Mononuclear cell (primary cell): ENCODE results near the gene DNAAF8. TPM values are rescaled to one million over a fixed set of nuclear protein-coding genes. Genes with fewer than 3 reads are reported as not detected.

Experiments
- H3K27me3 ChIP-seq: 2 replicates; pipeline ENCODE4 v1.6.0; 2011; ENCODE audit warnings: low read length, control low read depth; ENCODE audit not compliant: insufficient read depth
- H3K4me1 ChIP-seq: 2 replicates; pipeline ENCODE4 v1.5.1; 2011; ENCODE audit warnings: mild to moderate bottlenecking, low read length, control low read depth; ENCODE audit not compliant: insufficient read depth
- H3K4me3 ChIP-seq: 2 replicates; pipeline ENCODE4 v1.5.1; 2011; ENCODE audit warnings: mild to moderate bottlenecking, low read length, moderate library complexity
- H3K9me3 ChIP-seq: 2 replicates; pipeline ENCODE4 v1.5.1; 2011; ENCODE audit warnings: low read depth, mild to moderate bottlenecking, control low read depth, low read length
- total RNA-seq: library from RNA; depleted of rRNA; stranded (reverse); fragments of >200 nt; gene quantifications from one replicate; pipeline ENCODE4 v1.2.3, GENCODE V29; 2012

Gene DNAAF8
- total RNA-seq = not detected

DNA sequence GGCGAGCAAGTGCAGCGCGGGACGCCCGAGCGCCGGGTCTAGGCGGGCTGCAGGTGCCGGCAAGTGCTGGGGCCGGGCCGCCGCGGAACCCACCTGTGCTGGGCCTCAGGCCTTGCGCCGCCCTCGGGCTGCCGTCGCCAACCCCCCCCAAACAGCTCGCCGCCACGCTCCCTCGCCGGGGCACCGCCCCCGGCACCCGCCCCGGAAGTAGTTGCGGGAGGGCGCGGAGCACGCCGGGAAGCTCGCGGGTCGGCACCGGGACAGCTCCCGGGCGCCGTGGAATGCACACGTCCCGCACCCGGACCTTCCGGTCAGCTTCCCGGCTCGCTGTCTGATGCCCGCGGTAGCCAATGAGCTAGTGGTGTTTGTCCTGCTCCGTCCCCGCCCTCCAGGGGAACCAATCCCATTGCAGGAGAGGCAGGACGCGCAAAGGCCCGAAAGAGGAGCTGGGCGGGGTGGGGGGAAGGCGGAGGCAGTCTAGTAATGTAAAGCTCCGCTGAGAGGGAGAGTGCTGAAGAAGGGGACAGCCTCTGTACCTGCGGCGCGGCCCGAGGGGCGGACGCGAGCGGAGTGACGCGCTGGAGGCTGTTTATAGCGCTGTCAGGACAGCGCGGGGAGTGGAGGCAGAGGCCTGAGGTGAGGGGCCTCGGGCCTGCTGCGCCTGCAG, at the start of gene DNAAF8, which contains the start of gene ANKS3:
Gene DNAAF8 (plus strand): TSS at position 475 of the 667 bp plus-strand sequence. CDS start 1,978 bp downstream, outside the sequence.
Gene ANKS3 (minus strand): TSS at position 209 of the 667 bp plus-strand sequence. CDS start 4,122 bp downstream, outside the sequence.
- peak within 1 kb of the TSS; percentile 78 for H3K4me3 ChIP-seq
- no peaks in the 10 kb centered on the region for H3K9me3 ChIP-seq
- peaks cover 16% of the 10 kb centered on the region for H3K4me1 ChIP-seq
- no peaks in the 10 kb centered on the region for H3K27me3 ChIP-seq

DNA sequence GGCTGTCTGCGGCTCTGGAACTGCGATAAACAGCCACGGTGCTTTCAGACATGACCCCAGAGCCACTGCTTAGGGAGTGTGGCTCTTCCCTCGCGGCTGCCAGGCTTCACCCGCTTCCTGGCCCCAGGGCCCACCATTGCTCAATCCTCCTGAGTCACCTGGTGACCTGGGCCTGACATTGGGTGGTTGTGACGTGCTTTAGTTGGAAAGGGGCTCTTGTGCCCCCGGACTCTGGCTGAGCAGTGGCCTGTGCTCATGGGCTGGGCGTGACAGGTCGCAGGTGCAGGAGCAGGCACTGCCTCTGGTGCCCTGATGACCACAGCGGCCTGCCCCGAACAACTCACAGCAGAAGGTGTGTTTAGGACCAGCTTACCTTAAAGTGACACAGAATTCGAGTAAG, 49.6 kb upstream of the DNAAF8 start:
- H3K4me1 ChIP-seq = peaks cover 33% of the 10 kb centered on the region
- H3K4me3 ChIP-seq = no peak overlapping the region
- H3K9me3 ChIP-seq = no peaks in the 10 kb centered on the region
- H3K27me3 ChIP-seq = no peaks in the 10 kb centered on the region

DNA sequence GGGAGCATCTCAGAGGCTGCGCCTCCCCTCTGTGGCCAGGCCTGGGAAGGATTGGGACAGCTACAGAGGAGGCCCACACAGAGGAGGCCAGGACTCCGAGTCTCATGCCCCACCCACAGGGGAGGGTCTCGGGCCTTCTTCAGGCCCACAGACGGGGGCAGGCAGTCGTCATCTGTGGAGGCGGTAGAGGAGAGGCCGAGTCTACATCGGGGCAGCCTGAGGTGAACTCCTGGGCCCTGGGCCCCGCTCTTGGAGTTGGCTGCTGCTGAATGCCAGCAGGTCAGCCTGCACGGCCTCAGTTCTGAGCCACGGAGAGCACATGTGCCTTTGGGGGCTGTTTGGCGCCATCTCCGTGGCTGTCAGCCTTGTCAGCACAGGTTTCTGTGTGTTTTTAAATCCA, 49.0 kb upstream of the DNAAF8 start:
- H3K4me3 ChIP-seq = no peak overlapping the region
- H3K27me3 ChIP-seq = no peaks in the 10 kb centered on the region
- no peaks in the 10 kb centered on the region for H3K9me3 ChIP-seq
- peaks cover 37% of the 10 kb centered on the region for H3K4me1 ChIP-seq

DNA sequence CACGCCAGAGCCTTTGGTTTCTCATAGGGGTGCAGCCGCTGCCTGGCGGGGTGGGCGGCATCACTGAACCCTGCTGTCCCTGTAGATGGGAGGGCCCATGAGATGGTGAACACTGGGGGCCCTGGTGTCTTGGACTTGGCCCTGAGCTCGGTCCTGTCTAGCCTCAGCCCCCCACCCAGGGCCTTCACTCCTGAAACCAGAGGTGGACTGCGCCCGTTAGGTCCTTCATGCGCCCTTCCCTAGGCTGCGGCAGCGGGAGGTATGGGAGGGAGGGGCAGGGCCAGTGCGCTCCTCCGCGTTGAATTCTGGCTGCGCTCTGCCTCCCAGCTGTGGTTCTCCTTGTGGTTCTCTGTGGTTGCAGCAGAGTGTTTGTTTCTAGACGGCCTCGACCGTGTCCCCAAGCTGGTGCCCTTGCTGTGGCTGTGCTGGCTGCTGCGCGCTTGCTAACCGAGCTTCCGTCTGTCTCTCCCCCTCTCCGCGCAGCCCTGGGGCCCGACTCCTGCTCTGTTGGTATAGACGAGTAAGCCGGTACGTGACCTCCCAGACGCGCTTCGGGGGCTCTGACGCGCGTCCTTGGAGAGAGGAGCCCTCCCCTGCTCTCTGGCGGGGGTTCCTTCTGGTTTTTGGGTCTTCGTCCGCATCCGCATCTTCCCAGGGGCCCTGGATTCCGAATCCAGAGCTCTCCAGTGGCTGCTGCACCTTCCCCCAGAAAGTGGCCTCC, 48.4 kb upstream of the DNAAF8 start:
- Histone ChIP-seq H3K27me3 (no peaks in the 10 kb centered on the region), H3K9me3 (no peaks in the 10 kb centered on the region), H3K4me3 (no peak overlapping the region), H3K4me1 (peaks cover 34% of the 10 kb centered on the region)

DNA sequence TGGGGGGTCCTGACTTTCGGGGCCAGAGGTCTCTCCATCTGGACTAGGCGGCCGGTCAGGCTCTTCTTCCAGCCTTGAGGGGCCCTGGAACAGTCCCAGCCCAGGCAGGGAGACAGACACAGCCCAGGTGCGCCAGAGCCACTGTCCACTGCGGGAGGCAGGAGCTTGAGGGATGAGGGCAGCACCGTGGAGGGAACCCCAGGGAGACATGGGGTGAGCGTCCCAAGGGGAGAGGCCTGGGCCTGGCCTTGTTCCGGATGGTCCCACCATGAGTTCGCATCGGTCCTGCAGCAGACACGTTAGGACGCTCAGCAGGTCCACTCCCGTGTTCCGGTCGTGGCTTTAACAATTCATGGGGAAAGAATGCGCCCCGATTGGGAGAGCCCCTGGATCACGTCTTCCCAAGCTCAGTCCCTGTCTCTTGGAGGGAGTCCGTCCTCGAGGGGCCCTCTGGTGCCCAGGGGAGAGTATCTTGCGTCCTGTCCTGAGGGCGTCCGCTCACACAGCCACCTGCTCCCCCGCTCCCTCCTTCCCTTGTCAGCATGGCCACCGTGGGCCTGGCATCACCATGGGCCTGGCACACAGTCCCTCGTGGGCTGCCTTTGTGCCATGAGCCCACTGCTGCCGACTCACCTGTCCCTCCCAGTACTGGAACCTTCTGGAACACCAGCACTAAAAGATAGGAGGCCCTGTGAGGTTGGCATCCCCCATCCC, 47.7 kb upstream of the DNAAF8 start:
- H3K9me3 ChIP-seq = no peaks in the 10 kb centered on the region
- peaks cover 34% of the 10 kb centered on the region for H3K4me1 ChIP-seq
- H3K27me3 ChIP-seq = no peaks in the 10 kb centered on the region
- H3K4me3 ChIP-seq = no peak overlapping the region

DNA sequence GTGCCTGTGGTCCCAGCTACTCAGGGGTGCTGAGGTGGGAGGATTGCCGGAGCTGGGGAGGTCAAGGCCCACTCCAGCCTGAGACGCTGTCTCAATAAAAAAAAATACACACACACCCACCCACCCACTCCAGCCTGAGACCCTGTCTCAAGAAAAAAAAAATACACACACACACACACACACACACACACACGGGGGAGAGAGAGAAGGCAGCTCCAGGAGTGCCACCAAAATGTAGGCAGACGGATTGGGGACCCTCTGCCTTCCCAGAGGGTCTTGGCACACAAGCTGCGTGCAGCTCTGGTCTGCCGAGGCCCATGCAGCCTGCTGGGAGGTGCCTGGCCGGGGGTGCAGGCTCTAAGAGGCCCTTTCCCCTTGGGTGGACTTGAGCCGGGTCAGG, 46.9 kb upstream of the DNAAF8 start:
- peaks cover 34% of the 10 kb centered on the region for H3K4me1 ChIP-seq
- no peaks in the 10 kb centered on the region for H3K9me3 ChIP-seq
- H3K27me3 ChIP-seq = no peaks in the 10 kb centered on the region
- no peak overlapping the region for H3K4me3 ChIP-seq

DNA sequence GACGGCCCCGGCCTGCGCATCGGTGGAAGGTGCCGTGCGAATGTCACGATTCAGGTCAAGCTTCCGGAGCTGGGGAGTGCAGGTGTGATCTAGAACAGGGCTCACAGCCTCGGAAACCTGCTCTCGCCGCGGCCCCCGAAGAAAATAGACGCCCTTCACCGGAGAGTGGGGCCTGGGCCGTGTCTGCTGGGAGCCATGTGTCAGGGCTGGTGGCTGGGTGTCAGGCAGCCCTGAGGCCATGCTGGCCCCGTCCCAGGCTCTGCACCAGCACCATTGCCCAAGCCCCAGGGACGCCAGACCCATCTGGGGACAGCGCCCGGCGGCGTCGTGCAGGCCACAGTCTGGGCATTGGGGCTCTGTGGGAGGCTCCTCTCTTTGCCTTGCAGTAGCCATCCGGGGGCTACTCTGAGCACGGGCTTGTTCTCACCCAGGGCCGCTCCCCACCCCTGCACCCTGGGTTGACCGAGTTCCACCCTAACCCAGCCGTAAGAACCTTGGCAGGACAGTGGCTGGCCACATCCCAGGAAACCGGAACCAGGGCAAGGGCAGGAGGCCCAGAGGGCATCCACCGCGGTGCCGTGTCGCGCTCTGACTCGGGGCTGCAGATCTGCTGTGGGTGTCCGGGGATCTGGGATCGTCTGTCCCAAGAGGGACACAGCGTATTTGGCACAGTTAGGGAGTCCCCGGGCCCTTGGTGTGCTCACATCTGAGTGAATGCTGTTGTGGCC, 46.2 kb upstream of the DNAAF8 start:
- H3K9me3 ChIP-seq = no peaks in the 10 kb centered on the region
- no peak overlapping the region for H3K4me3 ChIP-seq
- peaks cover 37% of the 10 kb centered on the region for H3K4me1 ChIP-seq
- H3K27me3 ChIP-seq = no peaks in the 10 kb centered on the region

DNA sequence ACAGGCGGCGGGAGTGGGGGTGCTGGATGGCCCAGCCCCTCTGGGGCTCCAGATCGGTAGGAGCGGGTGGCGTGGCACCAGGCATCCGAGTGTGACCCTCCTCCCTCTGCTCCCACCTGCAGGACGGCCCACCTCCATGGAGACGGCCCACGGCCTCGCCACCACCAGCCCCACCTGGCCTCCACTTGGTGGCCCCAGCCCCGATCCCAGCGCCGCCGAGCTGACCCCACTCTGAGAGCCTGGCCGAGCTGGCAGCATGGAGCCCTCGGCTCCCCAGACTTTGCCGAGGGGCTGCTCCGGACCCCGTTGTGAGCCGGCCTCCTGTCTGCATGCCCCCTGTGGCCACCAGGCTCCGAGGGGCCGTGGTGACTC, 45.7 kb upstream of the DNAAF8 start:
- Histone ChIP-seq H3K9me3 (no peaks in the 10 kb centered on the region), H3K27me3 (no peaks in the 10 kb centered on the region), H3K4me1 (peaks cover 37% of the 10 kb centered on the region), H3K4me3 (no peak overlapping the region)

DNA sequence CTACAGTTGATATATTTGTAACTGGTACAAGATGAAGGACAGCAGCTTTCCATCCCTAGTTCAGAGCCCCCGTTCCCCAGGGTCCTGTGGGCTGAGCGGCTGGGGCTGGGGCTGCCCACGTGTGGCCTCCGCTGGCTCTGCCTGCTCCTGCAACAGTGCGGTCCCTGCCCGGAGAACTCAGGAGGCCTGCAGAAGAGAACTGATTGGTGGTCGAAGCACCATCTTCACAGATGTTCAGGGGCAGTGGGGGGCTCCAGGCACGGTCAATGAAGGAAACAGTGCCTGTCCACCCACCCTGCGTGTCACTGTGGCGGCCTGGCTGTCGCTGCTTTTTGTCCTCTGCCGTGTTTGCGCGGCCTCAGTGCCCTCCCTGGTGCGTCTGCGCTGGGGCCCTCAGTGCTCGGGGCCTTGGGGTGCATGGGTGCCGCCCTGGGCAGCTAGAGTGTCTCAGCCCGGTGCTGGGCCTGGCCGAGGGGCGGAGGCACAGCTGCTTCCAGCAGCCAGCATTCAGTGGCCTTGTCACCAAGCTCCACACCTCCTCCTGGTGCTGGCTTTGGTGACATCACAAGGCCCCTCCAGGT, 45.2 kb upstream of the DNAAF8 start:
- Histone ChIP-seq H3K4me3 (no peak overlapping the region), H3K4me1 (peaks cover 37% of the 10 kb centered on the region), H3K27me3 (no peaks in the 10 kb centered on the region), H3K9me3 (no peaks in the 10 kb centered on the region)

DNA sequence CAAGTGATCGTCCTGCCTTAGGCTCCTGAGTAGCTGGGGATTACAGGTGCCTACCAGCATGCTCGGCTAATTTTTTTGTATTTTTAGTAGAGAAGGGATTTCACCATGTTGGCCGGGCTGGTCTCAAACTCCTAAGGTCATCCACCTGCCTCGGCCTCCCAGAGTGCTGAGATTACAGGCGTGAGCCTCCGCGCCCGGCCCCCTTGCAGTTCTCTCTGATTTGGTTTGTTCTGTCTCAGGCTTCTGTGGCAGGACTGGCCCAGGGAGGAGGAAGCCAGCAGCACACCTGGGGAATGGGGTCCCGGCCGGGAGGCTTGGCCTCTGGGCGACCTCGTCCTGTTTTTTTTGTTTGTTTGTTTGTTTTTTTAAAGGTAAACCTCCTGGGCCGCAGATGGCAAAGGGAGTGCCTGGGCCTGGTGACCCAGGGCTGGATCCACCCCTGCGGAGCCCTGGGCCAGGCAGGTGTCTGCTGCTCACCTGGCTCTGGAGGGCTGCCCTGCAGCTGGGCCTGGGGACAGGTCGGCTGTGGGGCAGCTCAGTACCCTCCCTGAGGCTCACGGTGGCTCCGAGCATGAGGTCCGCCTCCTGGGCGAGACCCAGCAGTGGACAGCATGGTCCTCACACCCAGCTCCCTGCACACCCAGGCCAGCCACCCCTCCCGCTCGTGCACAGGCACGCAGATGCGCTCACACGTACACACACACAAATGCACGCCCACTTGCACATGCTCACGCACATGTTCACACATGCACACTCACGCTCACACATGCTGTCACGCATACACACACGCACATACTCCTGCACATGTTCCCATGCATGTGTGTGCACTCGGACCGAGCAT, 44.3 kb upstream of the DNAAF8 start:
- no peaks in the 10 kb centered on the region for H3K27me3 ChIP-seq
- H3K4me3 ChIP-seq = no peak overlapping the region
- H3K4me1 ChIP-seq = peaks cover 45% of the 10 kb centered on the region
- no peaks in the 10 kb centered on the region for H3K9me3 ChIP-seq

DNA sequence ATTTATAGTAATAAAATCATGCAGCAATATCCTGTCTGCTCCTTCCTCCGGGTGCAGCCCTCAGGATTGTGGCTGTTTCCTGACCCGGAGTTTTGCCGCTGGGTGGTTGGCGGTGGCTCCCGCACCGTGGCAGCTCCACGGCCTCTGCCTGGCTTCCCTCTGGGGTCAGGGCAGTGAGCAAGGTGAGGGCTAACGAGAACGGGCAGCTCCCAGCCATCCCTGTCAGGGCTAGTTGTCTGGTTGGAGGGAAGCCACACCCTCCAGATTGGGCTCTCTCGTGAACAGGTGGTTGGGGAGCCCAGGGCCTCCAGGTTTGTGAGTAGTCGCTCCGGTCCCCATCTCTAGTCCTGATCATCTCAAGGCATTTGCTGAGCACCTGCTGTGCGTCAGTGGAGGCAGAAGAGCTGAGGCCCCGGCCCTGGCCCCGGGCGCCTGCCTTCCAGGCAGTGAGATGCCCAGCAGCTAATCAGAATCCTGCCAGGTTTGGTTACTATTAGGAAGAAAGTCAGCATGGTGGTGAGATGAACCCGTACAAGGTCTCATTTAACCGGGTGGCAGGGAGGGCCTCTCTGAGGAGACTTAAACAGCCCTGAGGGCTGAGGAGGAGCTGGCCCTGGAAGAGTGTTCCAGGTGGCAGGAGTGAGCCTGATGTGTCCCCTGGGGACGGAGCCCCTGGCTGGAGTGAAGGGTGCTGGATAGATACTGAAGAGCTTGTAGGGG, 43.2 kb upstream of the DNAAF8 start:
- H3K4me1 ChIP-seq = peaks cover 49% of the 10 kb centered on the region

DNA sequence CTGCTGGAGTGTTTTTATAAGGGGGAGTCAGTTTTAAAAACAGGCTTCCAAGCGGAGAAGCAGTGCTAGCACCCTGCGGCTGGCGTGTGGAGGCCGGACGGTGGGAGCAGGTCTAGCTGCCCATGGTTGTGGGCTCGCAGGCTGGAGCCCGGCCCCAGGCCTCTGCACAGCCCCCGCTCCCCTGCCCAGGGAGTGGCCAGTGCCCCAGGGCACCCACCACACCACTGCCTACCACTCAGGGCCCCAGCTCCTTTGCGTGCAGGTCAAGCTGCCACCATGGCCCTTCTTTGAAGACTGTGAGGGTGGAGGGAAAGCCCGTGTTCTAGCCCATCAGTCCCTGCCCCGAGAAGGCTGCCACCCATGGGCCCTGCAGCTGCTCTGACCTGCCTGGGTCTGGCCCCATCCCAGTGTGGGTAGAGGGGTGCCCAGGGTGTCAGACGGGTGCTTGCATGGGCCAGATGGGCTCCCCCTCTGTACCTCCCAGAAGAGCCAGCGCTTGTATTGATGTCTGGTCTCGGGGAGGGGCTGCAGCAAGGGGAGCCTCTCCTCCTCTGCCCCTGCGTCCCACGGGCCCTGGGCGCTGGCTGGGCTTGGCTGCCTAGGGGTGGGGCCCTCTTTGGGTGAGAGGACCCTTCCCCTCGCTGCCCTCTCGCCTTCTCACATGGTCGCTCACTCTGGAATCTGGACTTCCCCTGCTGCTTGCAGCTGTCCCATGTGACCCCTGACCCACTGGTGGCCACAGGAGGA, 42.5 kb upstream of the DNAAF8 start:
- Histone ChIP-seq H3K9me3 (no peaks in the 10 kb centered on the region), H3K4me1 (peaks cover 49% of the 10 kb centered on the region), H3K27me3 (no peaks in the 10 kb centered on the region), H3K4me3 (no peak overlapping the region)

More for the DNA sequence above, 43.2 kb upstream of the DNAAF8 start:
- no peaks in the 10 kb centered on the region for H3K27me3 ChIP-seq
- no peaks in the 10 kb centered on the region for H3K9me3 ChIP-seq
- no peak overlapping the region for H3K4me3 ChIP-seq
